HG03196 (cell line): ENCODE data around the gene OR2AE1.
A peak's percentile ranks its signal among the peaks of the same experiment; 100 is the strongest.
"Not testable (repeated sequence)": the region's sequence is repeated elsewhere in the genome, so short reads cannot be mapped to it uniquely, and the experiment has no call there.

Source experiments
- ATAC-seq: cut with Tn5 transposase; IDR thresholded peaks from one replicate; pipeline ENCODE4 v1.9.1; 2021; ENCODE audit not compliant: unreplicated experiment

The OR2AE1 gene, protein sequence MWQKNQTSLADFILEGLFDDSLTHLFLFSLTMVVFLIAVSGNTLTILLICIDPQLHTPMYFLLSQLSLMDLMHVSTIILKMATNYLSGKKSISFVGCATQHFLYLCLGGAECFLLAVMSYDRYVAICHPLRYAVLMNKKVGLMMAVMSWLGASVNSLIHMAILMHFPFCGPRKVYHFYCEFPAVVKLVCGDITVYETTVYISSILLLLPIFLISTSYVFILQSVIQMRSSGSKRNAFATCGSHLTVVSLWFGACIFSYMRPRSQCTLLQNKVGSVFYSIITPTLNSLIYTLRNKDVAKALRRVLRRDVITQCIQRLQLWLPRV

DNA sequence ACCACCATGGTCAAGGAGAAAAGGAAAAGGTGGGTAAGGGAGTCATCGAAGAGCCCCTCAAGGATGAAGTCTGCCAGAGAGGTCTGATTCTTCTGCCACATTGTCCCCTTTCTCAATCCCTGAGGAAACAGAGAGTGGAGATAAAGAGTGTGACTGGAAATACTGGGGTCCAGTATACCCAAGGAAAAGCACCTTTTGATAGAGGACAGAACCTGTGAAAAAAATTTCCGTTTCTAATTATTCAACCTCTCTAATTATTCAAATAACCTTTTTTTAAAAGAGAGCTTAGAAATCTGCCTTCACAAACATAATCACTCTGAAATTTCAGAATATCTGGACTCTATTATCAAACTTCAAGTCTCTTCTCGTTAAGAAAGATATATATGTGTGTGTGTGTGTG, at the start of gene OR2AE1:
Gene OR2AE1, minus strand, starts transcription at position 101 of the 400 bp plus-strand sequence. Its CDS starts 0 bp downstream, at position 101.
- no peak for ATAC-seq

DNA sequence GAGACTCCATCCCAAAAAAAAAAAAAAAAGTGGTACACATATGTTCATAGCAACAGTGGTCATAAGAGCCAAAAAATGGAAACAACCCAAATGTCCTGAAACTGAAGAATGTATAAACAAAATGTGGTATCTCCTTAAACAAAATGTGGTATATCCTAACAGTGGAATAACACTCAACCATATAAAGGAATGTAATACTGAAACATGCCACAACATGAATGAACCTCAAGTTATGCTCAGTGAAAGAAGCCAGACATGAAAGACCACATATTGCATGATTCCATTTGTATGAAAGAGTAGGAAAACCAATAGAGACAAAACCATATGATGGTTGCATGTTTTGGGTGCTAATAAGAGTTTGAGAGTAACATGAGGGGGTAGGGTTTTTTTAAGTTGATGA, 49.5 kb upstream of the OR2AE1 start:
- ATAC-seq = no peak

DNA sequence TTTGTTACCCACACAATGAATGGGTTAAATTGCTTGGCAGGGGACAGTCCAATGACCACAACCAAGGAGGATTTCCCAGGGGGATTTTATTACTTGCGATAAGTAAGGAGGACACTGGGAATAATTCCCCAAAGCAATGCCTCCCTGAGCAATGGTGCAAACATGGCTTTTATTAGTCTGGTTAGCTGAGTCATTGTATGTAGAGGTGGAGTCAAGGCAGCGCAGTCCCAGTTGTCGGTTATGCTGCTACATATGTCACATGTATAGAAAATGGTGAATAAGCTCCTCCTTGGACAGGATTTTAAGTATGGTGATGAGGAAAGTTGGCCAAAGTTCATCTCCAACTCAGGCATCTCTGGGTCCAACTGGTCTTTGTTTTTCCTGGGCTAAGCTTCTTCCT, 46.4 kb upstream of the OR2AE1 start:
- no peak for ATAC-seq

DNA sequence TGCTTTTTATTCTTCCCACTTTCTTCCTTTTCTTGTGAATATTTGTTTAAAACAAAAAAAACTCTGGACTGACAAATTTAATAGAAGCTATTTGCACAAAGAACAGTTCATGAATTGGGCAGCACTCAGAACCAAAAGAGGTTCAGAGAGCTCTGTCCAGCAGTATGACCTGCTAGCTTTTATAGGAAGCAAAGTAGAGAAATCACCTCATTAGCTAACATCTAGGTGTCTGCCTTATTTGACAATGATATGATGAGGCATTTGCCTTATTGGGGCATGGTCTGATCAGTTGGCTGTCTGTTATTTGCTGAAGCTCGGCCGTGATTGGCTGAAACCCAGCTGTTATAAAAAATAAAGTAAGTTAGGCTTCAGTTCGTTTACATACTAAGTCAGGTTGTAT, 43.3 kb upstream of the OR2AE1 start:
- ATAC-seq = no peak

DNA sequence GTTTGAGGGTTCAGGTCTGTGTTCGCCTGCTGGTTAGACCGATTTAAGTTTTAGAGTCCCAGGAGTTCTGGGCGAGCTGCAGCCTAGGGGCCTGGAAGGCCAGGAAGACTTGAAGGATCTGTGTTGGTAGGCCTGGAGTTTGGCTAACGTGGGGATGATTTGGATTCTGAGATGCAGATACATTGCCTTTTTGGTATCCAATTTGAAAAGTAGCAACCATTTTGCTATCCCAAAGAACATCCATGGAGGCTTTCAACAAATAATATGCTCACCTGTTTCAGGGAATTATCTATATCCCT, 42.9 kb upstream of the OR2AE1 start:
- no peak for ATAC-seq

DNA sequence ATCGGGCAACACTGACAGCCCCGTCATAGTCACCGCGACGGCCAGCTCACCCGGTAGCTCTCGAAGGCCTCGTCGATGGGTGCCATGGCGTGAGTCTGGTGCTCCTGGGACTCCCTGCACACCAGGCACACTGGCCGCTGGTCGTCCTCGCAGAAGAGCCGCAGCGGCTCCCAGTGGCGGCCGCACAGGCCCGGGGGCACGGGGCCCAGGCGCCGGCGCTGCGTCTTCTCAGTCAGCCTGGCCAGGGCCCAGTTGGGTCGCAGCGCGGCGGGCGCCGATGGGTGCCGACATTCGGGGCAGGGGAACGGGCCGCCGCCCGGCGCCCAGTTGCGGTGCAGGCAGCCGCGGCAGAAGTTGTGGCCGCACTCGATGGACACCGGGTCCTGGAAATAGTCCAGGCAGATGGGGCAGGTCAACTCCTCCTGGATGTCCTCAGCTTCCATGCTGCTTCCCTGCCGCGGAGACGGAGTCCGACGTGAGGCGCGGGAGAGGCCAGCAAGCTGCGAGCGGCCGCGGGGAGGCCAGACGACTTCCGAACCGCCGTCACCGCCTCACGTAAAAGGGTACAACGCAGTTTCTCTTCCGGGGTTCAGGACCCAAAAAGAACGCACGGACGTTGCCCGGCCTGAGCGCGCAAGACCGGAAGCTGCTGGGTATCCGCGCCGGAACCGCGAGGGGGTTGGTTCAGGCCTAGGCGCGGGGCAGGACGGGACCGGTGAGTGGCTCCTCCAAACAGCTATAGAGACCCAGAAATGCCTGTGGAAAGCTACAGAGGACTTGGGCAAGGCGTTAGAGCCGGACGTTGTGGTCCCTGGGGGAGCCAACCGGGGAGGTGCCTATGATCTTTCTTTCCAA, 42.4 kb upstream of the OR2AE1 start, which contains the start of gene TRIM4:
Gene TRIM4, minus strand, starts transcription at position 572 of the 855 bp plus-strand sequence. Its CDS starts 129 bp downstream, at position 443.
- ATAC-seq = peak; percentile 89

DNA sequence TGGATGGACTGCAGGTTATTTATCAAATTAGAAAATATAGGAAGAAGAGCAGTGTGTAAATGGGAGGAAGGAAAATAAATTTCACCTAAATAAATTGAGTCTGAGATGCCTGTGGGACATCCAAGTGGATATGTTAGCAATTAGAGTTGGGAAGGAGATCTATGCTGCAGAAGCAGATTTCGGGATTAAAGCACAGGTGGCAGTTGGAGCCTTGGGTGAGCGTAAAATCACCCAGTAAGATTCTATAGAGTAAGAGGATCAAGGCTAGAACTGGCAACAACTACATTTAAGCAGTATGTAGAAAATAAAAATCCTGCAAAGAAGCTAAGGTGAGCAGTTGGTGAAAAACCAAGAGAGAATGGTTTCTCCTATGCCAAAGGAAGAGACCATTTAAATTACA, 34.1 kb upstream of the OR2AE1 start:
- ATAC-seq = no peak

DNA sequence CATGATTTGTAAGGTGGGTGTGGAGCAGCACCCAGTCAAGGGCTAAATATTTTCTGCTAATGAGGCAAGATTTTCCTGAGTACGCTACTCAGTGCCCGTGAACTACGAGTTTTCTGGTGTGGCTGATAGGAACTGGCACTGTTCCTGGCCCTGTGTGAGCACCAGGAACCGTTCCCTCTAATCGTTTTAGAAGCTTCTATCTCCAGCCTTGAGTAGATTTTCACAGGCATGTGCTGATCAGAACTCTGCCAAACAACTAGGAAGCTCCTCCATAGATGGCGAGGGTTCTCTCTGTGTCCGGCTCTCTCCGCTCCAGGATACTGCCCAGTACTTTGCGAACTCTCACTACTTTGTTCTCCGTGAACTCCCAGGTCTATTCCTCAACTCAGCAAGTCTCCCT, 24.7 kb upstream of the OR2AE1 start:
- ATAC-seq = no peak

DNA sequence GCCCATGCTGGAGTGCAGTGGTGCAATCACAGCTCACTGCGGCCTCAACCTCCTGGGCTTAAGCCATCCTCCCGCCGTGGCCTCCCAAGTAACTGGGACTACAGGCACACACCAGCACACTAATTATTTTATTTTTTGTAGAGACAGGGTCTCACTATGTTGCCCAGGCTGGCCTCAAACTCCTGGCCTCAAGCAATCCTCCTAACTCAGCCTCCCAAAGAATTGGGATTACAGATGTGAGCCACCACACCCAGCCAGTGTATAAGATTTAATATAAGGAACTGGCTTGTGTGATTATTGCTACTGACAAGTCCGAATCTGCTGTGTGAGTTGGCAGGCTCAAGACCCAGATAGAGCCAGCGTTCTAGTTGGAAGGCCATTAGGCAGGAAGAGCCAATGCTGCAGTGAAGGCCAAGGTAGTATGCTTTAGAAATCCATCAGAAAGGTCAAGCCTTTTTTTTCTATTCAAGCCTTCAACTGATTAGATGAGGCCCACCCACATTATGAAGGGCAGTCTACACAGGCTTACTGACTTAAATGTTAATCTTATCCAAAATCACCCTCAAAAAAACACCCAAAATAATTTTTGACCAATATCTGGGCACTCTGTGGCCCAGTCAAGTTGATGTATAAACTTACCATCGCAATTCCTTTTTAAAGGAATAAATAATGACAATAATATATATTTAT, 23.1 kb upstream of the OR2AE1 start:
- ATAC-seq = no peak

DNA sequence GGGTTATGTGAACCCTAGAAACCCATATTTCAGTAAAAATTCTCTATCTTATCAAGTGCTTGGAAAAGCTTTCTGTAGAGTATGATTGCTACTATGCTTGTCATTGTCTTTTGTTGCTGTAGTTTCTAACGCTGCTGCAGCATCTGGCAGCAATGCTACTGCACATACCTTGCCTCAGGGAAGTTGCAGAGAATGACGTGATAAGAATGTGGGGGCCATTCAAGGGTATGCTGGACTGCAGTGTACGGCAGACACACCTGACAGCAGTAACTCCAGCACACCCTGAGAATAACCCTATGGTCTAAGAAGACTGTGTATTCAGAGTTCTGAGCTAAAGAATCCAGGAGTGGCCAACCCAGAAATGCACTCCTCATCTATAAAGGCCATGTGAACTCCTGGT, 22.0 kb upstream of the OR2AE1 start:
- no peak for ATAC-seq

DNA sequence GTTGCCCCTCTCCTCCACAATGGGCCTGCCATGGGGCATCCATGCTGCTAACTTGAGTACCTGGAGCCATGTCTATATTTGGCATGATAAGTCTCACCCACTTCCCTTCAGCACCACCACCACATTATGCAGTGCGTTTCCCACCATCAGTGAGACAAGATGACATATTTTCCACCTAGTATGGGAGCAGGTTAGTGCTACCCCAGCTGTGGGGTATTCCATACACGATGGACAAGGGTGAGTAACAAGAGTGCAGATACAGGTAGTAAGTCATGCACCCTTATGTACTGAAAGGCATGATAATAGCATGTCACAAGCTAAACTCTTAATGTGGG, 21.2 kb upstream of the OR2AE1 start:
- ATAC-seq = no peak

DNA sequence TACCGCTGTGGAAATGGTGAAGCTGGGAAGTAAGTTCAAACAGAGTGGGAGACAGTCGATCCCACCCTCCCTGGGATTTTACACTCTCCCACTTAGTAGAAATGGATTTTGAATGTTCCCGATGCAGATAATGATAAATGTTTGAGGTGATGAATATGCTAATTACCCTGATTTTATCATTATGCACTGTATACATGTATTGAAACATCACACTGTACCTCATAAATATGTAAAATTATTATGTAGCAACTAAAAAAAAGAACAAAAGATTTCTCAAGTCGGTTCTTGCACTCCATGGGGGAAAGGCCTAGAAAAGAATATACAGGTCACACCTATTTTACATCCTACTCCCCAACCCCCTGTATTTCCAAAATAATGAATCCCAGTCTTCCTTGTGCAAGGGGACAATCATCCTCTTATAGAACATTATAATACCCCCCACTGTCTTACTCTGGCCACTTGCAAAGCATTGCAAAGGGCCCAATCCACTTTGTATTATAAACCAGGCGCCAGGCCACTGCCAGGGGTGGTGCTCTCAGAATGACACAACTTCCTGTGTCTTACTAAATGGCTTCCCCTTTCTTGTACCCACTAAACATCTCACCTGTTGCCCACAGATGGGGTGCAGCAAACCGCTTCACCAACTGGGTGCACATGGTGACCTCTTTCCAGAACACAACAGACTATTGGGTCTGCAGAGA, 20.6 kb upstream of the OR2AE1 start:
- no peak for ATAC-seq

DNA sequence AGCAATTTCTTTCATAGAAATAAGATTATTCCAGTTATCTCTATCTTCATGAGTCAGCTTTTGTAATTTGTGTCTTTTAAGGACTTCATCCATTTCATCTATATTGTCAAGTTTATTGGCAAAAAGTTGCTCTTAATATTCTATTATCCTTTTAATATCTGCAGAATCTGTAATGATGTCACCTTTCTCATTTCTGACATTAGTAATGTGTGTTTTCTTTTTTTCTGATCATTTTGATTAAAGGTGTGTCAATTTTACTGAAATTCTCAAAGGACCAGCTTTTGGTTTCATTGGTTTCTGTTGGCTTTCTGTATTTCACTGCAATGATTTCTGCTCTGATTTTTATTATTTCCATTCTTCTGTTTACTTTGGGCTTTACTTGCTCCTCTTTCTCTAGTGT, 17.9 kb upstream of the OR2AE1 start:
- no peak for ATAC-seq

DNA sequence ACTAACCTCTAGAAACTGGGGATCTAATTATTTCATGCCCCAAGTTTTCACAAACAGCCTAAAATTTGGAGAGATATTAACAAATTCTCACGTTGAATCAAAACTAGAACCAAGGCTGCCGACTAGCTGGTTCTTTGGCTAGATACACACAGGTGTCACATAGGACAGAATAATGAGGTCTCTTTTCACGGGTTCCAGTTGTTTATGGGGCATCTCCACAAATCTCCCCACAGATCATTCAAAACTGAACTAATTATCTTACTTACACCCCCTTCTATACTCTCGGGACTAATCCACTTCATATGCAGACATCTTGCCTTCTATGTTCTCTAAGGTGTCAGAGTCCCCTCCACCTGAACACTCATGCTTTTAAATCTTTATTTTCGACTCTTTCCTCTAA, 16.4 kb upstream of the OR2AE1 start:
- no peak for ATAC-seq

DNA sequence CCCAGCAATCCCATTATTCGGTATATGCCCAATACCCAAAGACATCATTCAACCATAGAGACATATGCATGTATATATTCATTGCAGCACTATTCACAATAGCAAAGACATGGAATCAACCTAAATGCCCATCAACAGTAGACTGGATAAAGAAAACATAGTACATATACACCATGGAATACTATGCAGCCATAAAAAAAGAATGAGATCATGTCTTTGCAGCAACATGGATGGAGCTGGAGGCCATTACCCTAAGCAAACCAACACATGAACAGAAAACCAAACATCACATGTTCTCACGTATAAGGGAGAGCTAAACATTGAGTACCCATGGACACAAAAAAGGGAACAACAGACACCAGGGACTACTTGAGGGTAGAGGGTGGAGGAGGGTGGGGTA, 13.5 kb upstream of the OR2AE1 start:
- not testable (repeated sequence) for ATAC-seq

DNA sequence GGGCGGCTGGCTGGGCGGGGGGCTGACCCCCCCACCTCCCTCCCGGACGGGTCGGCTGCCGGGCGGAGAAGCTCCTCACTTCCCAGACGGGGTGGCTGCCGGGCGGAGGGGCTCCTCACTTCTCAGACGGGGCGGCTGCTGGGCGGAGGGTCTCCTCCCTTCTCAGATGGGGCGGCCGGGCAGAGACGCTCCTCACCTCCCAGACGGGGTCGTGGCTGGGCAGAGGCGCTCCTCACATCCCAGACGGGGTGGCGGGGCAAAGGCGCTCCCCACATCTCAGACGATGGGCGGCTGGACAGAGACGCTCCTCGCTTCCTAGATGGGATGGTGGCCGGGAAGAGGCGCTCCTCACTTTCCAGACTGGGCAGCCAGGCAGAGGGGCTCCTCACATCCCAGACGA, 11.5 kb upstream of the OR2AE1 start:
- ATAC-seq = not testable (repeated sequence)

DNA sequence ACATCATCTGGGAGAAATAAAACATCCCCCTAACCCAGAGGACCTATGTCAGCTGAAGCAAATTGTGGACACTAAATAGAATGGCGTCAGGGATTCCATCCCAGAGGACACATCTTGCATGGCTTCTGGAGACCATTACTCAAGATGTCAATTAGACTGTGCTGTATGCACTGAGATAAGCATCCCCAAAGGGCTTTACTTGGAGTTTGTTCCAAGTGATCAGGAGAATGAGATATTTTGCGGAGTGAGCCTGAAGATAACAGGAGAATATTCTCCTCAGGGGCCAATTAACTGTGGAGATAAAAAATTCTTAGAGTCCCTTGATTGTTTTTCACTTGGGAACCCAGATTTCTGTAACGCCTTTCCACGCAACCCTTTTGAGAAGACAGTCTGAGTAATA, 4.5 kb upstream of the OR2AE1 start:
- ATAC-seq = no peak

DNA sequence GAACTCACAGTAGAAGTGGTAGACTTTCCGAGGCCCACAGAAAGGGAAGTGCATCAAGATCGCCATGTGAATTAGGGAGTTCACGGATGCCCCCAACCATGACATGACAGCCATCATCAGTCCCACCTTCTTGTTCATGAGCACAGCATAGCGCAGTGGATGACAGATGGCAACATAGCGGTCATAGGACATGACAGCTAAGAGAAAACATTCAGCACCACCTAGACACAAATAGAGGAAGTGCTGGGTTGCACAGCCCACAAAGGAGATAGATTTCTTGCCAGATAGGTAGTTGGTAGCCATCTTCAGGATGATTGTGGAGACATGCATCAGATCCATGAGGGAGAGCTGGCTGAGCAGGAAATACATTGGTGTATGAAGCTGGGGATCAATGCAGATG, 342 bp downstream of the OR2AE1 start:
- ATAC-seq = no peak

DNA sequence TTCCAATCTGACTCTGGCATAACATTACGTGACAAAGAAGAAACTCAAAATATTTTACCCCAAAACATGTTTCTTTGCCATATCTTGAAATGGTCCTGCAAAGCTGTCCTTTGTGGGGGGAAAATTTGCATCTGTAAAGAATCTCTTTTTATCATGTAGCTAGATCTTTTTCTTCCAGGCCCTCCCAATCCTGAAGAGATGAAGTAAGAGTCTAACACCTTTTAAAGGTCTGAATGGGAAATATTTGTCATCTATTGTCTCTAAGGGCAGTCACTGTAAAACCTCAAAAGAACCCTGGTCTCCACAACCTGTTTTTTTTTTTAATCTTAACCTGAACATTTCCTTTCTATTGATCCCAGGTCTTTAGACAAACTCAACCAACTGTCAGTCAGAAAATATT, 8.6 kb downstream of the OR2AE1 start:
- ATAC-seq = no peak

DNA sequence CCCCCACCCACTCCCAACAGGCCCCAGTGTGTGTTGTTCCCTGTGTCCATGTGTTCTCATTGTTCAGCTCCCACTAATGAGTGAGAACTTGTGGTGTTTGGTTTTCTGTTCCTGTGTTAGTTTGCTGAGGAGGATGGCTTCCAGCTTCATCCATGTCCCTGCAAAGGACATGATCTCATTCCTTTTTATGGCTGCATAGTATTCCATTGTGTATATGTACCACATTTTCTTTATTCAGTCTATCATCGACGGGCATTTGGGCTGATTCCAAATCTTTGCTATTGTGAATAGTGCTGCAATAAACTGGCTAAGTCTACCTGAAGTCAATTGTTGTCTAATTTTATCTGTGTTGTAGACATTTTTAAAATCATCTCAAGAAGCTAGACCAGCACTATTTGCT, 9.4 kb downstream of the OR2AE1 start:
- ATAC-seq = not testable (repeated sequence)

DNA sequence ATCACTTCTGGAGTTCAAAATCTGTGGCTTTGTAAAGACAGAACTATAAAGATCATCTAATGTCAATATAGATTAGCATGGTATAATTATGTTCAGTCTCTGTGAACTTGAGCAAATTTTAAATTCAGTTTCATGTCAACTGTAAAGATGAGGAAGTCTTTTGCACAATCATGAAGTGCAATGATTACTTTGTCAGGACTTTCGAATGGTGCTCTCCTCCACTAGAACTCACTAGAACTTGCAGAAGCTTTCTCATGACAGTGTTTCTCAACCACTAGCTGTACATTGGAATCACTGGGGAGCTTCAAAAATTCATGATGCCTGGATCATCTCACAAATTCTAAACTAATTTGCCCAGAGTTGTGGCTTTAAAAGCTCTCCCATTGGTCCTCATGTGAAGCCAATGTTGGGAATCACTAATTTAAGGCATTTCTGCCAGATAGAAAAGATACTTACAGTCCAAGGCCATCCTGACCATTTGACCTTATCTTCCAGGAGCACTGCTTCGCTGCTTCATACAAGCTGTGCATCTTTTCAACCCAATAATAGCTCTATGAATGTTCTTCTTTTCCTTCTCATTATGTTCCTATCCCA, 12.9 kb downstream of the OR2AE1 start:
- no peak for ATAC-seq
